ENCODE results near the gene GCLM.

Gene GCLM

DNA sequence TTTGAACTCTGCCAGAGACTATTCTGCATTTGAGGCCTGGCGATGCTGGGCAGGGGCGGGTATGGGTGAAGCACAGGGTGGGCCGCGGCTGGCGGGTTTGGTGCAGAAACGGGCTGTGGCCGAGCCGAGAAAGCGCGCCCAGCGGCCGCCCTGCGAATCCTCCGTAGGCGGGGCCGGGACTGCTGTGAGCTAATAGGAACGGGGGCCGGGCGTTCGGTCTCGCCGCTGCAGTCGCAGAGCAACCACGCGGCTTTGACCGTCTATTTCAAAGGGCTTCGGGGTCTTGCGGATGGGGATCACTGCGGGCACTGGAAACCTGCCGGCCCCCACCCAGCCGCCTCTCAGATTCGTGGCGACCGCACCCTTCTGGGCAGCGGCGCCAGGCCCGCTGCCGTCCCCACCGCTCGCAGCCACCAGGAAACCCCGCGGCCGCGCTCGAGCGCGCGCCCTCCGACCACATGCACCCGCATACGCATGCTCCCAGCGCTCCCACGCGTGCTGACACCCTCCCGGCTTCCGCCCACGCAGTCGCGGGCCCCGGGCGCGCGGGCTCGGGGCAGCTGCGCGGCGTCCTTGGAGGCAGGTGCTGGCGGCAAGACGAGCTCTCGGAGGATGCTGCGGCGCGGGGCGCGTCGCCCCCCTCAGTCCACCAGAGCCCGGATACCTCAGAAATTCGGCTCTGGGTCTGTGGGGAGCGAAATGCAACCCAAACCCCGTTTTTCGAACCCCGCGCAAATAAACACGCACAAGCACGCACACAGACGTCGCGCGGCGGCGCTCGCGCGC, 62.8 kb downstream of the GCLM start:
- DNase-seq = peak; percentile 95

DNA sequence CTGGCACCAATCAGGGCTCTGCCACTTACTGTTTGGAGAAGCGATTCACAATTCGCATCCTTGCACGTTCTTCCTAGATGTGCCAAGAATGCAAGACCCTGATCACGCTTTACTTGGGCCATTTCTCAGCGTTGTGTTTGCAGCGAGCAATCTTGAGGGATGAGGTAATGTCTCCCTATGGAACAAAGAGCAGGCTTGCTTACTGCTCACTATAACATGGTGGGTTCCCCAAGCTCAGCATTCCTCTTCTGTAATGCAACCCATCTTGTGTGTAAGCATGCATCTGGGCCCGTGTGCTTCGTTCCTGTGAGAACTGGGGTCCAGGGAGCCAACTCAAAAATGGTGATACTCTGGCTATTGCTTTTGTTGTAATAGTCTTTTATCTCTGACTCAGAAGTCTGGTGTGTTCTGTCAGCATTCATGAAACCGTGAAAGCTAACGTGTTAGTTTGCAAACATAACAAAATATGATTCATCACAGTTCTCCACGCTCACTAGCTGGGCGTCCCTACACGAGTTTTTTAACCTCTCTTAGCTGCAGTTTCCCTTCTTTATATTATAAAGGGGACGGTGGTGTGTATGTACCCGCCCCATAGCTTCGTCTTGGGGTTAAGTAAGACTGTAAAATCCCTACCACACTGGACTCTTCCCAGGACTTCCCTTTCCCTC, 63.6 kb downstream of the GCLM start:
- DNase-seq = no peak

DNA sequence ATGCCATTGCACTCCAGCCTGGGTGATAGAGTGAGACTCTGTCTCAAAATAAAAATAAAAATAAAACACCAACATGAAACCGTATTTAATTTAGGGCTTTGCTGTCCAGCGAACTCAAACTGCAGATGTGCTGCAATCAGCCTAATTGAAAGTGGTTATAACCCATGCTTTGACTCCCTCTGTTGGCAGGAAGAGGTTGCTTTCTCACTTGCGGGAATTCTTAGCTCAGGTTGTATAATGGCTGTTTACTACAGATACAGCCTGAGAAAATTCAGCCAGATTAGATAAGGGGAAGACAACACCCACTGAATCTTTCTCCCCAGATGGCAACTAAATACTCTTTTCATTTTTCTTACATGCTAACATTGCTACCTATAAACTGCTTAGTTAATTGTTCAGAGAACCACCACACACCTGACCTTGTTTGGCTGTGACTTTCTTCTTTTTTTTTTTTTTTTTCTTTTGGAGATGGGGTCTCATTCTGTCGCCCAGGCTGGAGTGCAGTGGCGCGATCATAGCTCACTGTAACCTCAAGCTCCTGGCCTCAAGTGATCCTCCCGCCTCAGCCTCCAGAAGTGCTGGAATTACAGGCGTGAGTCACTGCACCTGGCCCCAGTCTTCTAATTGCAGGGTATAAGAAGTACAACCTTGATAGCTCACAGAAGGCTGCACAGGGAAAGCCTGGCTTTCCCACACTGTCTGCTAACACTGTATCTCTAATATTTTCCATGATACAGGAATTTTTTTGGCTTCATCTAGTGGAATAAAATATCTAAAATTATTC, 64.8 kb downstream of the GCLM start:
- DNase-seq = peak; percentile 92

DNA sequence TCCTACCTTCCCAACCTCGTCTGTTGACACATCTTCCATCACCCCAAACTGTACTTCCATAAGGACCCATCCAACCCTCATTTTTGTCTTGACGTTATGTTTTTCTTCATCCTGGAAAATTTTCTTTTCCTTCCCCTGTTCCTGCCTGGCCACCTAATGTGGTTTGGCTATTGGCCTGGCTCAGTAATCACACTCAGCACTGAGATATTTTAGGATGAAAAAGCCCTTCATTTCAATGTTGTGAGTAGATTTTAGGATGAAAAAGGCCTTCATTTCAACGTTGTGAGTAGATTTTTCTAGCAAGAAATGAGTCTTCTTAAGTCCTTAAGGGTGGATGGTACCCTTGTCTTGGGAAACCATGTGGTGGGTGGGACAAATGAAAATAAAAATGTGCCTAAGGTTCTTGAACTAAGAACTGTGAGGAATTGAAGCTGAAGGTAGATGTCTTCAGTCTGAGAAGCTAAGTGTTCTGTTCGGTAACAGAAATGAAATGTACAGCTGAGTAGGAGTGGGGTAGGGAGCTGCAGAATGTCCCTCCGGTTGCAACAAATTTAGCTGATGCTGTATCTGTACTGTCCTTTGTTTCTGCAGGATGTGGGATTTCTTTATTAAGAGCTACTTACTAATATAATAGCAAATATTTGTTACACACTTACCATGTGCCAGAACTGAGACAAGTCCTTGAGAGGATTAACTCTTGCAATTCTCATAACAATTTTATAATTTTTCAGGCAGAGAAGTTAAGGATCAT, 66.3 kb downstream of the GCLM start:
- DNase-seq = no peak

DNA sequence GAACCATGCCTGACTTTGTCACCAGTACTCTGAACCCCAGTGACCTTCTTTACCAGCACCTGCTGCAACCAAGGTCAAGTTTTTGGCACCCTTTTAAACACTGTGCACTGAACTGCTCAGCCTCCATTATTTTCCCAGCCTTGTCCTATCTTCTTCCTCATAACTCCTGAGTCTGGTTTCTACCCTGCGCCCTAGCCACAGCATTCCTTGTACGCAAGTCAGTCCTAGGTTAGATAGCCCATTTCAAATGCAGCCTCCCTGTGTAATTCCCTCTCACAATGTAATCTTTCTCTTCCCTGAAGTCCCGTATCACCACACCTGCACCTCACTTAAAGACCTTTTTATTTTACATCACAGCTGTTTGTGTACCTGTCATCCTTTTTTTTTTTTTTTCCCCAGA, 67.5 kb downstream of the GCLM start:
- DNase-seq = no peak

DNA sequence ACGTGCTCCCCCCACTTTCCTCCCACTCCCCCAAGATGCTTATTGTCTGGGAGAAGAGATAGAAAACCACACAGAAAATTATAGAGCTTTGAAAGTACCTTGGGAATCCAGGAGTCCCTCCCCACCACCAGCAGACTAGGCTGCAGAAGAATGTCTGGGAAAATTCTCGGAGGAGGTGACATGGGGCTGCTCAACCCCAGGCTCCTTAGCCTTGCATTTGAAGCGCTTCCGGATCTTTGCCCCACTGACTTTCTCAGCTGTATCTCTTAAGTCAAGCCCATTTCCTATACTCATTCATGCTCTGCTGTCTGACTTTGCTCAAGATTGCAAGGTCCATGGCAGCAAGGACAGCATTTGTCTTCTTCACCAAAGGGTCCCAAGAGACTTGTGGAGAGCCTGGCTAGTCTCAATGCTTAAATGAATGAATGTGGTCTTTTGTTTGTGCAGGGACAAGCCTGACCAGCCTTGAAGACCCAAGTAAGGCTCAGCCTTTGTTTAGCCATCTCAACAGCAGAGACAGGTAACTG, 68.2 kb downstream of the GCLM start:
- no peak for DNase-seq

DNA sequence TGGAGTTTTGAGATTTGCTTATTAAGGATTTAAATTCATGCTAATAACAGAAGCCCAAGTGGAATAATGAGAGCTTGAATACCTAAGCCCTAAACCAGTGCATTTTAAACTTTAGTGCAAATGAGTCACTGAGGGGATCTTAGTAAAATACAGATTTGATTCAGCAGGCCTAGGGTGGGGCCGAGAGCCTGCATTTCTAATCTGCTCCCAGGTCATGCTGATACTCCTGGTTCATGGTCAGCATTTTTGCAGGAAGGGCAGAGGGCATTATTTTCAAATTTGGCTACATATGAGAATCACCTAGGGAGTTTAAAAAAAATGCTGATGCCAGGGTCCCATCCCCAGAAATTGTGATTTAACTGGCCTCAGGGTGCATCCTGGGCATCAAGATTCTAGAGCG, 69.5 kb downstream of the GCLM start:
- no peak for DNase-seq

DNA sequence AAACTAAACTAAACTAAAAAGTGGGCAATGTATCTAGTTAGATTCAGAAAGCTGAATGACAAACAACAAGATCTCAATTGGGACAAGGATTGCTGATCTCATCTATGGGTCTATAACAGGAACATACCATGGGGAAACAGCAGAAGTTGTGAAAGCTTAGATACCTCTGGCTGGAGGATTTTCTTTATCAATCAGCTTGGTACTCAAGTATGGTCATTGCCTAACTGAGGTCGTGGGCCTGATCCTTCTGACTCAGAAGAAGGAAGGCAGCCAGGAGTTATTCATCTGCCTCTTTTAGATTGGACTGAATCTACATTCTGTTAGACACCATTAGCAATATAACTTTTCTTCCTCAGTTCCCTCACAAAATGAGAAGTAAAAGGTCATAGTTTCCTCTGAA, 69.9 kb downstream of the GCLM start:
- DNase-seq = peak; percentile 36

DNA sequence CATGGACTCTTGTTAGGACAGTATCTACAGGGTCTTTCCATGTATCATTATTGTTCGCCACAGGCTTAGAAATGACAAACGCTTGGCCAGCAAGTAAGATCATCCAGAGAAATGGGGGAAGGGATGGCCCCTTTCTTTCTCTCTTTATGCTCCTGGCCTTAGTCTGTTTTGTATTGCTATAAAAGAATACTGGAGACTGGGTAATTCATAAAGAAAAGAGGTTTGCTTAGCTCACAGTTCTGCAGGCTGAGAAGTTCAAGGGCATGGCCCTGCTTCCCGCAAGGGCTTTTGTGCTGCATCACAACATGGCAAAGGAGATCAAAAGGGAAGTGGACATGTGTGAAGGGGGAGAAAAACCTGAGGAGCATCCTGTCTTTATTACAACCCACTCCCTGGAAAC, 71.3 kb downstream of the GCLM start:
- no peak for DNase-seq
